Lung (tissue), 12 donors: ENCODE data around the gene NT5C1B. TPM values are rescaled to one million over a fixed set of nuclear protein-coding genes. Genes with fewer than 3 reads are reported as not detected.
A peak's percentile ranks its signal among the peaks of the same experiment; 100 is the strongest.

ENCODE experiments used
- ATAC-seq: fragments of 200-7000 bp; cut with Tn5 transposase; one replicate; pipeline ENCODE4 v1.9.1; 2020; ENCODE audit warnings: moderate number of reproducible peaks; ENCODE audit not compliant: insufficient read depth, low FRiP score
- DNase-seq, 3 donors: peaks; one replicate each; pipeline ENCODE4 v3.0.0-alpha.2; 2013 to 2017
- H3K27ac ChIP-seq, 2 donors: one replicate each; pipeline ENCODE4 v1.5.1; 2013; ENCODE audit warnings: mild to moderate bottlenecking in 2 of 2, moderate library complexity in 2 of 2, control low read depth in 1 of 2, inconsistent platforms in 1 of 2, low read depth in 1 of 2, low read length in 1 of 2
- H3K27me3 ChIP-seq, 3 donors: one replicate each; pipeline ENCODE4 v1.5.1; 2013; ENCODE audit warnings: low read length in 2 of 3; ENCODE audit not compliant: control insufficient read depth in 3 of 3, insufficient read depth in 3 of 3
- H3K36me3 ChIP-seq, 4 donors: one replicate each; pipeline ENCODE4 v1.5.1; 2013; ENCODE audit warnings: low read length in 4 of 4, mild to moderate bottlenecking in 1 of 4, moderate library complexity in 1 of 4; ENCODE audit not compliant: control insufficient read depth in 4 of 4, insufficient read depth in 4 of 4
- H3K4me1 ChIP-seq, 5 donors: one replicate each; pipeline ENCODE4 v1.5.1; 2013; ENCODE audit warnings: low read length in 5 of 5, mild to moderate bottlenecking in 2 of 5, moderate library complexity in 1 of 5; ENCODE audit not compliant: control insufficient read depth in 5 of 5, insufficient read depth in 5 of 5
- H3K4me3 ChIP-seq: one replicate; pipeline ENCODE4 v1.5.1; 2013; ENCODE audit warnings: mild to moderate bottlenecking, control low read depth, moderate library complexity
- H3K9ac ChIP-seq, 2 donors: one replicate each; pipeline ENCODE4 v1.5.1; 2013; ENCODE audit warnings: low read length in 2 of 2, control low read depth in 1 of 2; ENCODE audit not compliant: insufficient read depth in 1 of 2
- H3K9me3 ChIP-seq, 4 donors: one replicate each; pipeline ENCODE4 v1.5.1; 2013; ENCODE audit warnings: low read length in 3 of 4, mild to moderate bottlenecking in 1 of 4, moderate library complexity in 1 of 4; ENCODE audit not compliant: control insufficient read depth in 4 of 4, insufficient read depth in 3 of 4
- WGBS, 2 donors: extraction: QIAGEN DNeasy Blood & Tissue Kit; methylation state at CpG; one replicate each; pipeline ENCODE4 v1.1.7; 2013; 5-methylcytosine and 5-hydroxymethylcytosine counted together
- polyA plus RNA-seq, 2 donors: library from polyadenylated mRNA; stranded (reverse); fragments of 200-250 nt; gene quantifications; one replicate each; pipeline ENCODE4 v1.2.1, GENCODE V29; 2013
- total RNA-seq, 2 donors: library from RNA; depleted of rRNA in 1 of 2; stranded (reverse); fragments of >200 nt in 1 of 2; gene quantifications; one replicate each; pipeline ENCODE4 v1.2.1, GENCODE V29; 2014 to 2021
- TF ChIP-seq, protein P1 (sequence below): IDR thresholded peaks from 2 replicates; pipeline ENCODE4 v1.5.1; 2012; ENCODE audit warnings: mild to moderate bottlenecking; ENCODE audit errors: control extremely low read depth, extremely low read depth
- donor health status: control.
- donor health status: control.
- donor health status: Bipolar disorder and iron deficiency.
- donor health status: healthy.
- donor health status: DM: yes; HTN: yes; CAD: no.

NT5C1B gene
- total and polyA plus RNA-seq, 4 donors: not detected

DNA sequence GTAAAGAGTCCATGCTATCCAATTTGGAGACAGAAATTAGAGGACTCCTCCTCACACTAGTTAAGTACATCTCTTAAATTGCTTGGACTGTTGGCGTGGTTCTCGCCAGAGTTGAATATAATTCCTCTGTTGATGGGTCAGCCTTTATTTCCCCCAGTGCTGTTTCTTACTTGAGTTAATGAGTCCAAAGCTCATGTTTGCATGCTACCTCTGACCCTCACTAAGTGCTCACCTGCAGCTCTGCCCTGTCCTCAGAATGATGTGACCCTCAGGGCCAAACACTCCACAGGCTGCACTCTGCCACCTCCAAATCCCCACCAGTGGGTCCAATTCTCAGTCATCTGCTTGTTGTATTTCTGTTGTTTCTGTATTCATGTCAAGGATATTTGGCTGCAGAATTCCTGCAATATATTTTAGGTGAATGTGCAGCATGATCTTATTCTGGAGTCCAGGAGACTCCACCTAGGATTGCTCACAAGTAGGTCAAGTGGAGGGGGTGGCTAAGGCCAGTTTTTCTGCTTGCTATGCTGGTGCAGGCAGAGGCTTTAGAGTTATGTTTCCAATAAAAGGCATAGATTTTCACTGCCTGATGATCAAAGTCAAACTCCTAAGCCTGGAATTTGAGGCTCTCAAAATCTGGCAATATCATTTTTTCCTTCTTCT, 66.8 kb downstream of the NT5C1B start:
- Histone ChIP-seq H3K9me3 (no peaks in the 10 kb centered on the region), H3K4me1 (peaks cover 1 to 49% (median 21%) of the 10 kb centered on the region in 5 donors), H3K4me3 (no peak overlapping the region), H3K36me3 (no peaks in the 10 kb centered on the region), H3K27me3 (no peaks in the 10 kb centered on the region), H3K27ac (no peak overlapping the region), H3K9ac (no peak overlapping the region)
- ATAC-seq: no peak
- WGBS, 2 donors: 85 to 96% methylated on average over 2 of the region's 2 CpGs
- TF ChIP-seq, protein P1, sequence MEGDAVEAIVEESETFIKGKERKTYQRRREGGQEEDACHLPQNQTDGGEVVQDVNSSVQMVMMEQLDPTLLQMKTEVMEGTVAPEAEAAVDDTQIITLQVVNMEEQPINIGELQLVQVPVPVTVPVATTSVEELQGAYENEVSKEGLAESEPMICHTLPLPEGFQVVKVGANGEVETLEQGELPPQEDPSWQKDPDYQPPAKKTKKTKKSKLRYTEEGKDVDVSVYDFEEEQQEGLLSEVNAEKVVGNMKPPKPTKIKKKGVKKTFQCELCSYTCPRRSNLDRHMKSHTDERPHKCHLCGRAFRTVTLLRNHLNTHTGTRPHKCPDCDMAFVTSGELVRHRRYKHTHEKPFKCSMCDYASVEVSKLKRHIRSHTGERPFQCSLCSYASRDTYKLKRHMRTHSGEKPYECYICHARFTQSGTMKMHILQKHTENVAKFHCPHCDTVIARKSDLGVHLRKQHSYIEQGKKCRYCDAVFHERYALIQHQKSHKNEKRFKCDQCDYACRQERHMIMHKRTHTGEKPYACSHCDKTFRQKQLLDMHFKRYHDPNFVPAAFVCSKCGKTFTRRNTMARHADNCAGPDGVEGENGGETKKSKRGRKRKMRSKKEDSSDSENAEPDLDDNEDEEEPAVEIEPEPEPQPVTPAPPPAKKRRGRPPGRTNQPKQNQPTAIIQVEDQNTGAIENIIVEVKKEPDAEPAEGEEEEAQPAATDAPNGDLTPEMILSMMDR: no peak
- DNase-seq: no peak

DNA sequence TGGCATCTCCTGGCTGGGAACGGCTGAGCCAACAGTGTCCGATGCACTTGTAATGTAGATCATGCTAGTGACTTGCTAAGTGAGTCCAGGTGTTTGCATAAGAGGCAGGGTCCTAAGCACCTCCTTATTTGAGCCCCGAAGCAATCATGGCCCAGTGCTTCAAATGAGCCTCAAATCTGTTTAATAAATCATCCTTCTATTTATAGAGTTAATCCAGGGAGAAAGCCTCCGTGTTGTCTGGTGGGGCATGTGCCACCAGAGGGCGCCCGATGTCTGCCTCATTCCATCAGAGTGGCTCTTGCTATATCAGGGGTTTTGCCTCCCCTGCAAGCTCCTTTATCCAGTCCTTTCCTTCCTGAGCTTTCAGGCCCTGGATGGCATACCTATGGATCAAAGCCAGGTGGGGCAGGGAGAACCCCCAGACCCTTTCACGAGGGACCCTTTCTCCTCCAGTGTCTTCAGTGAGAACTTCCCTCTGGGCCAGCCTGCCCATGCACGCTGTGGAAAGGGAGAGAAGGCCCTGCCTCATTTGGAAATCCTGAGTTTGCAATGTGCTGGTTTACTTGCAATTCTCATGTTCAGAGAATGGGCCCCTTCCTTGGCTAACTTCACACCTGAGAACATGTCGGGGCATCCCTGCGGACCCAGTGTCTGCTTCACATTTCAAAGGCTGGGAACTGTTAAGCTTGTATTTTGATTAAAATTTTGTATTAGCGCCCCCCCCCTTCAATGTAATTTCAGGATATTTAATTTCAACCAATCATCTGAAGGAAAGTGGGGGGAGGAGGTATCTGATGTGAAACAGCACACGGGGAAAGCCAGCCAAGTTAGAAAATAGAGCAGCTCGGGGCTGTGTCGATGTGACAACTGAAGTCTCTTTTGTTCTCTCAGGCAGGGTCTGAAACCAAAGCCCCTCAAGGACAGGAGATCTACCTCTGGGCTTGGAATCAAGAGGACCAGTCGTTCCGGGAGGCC, 68.6 kb downstream of the NT5C1B start:
- Histone ChIP-seq H3K9ac (no peak overlapping the region), H3K4me3 (no peak overlapping the region), H3K9me3 (no peaks in the 10 kb centered on the region), H3K36me3 (no peaks in the 10 kb centered on the region), H3K27me3 (no peaks in the 10 kb centered on the region), H3K4me1 (peaks cover 0 to 39% (median 12%) of the 10 kb centered on the region in 5 donors), H3K27ac (peak overlapping the region in 1 of 2 donors; percentile 34)
- ATAC-seq: peak; percentile 75
- DNase-seq: peak; percentile 93 to 95 (median 94)
- 52 to 53% methylated on average over 16 of the region's 16 CpGs for WGBS, 2 donors
- TF ChIP-seq, protein P1: peak; percentile 65

DNA sequence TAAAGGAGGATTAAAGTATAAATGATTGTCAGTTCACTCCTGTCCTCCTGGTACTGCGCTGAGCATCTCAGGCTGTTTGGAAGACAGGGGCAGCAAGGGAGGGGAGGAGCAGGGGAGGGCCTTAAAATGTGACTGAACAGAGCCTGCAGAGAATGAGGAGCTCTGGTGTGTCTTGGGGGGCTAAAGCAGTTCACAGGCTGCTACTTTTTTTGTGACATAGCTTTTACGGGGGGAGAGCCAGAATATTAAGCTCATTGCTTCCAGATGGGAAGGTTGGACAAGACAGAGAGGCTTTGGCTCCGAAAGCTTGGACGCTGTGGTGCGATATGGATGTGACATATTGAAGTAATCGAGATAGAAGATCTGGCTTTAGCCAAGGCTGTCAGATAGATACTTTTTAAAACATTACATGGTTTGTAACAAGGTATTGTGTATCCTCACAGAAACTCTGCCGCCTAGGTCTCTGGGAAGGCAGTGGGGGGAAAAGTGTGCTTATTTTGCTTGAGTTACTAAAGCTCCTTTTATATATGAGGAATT, 69.4 kb downstream of the NT5C1B start:
- Histone ChIP-seq H3K4me3 (no peak overlapping the region), H3K27ac (peak overlapping the region in 1 of 2 donors; percentile 17)
- ATAC-seq: no peak

More for the DNA sequence above, 69.4 kb downstream of the NT5C1B start:
- peak in 2 of 3 donors; percentile 23 to 56 for DNase-seq
- Histone ChIP-seq H3K36me3 (no peaks in the 10 kb centered on the region), H3K27me3 (no peaks in the 10 kb centered on the region), H3K4me1 (peaks cover 0 to 39% (median 12%) of the 10 kb centered on the region in 5 donors), H3K9ac (no peak overlapping the region), H3K9me3 (no peaks in the 10 kb centered on the region)
- WGBS, 2 donors: 61 to 72% methylated on average over 7 of the region's 7 CpGs
- TF ChIP-seq, protein P1: no peak
